HepG2 (cell line): ENCODE measurements around the gene IPO13. TPM values are rescaled to one million over a fixed set of nuclear protein-coding genes. Genes with fewer than 3 reads are reported as not detected.
A peak's percentile ranks its signal among the peaks of the same experiment; 100 is the strongest.

Experiments
- CCAR2 ChIP-seq: fragments of 200-400 bp; formaldehyde crosslinking; optimal IDR thresholded peaks from 2 replicates; pipeline ENCODE3; 2018; ENCODE audit warnings: low read depth, mild to moderate bottlenecking, low read length, moderate library complexity
- FOXO4 ChIP-seq: sonication (generic); formaldehyde crosslinking; conservative IDR thresholded peaks from 2 replicates; pipeline ENCODE4 v1.8.1; 2023; ENCODE audit warnings: missing genetic modification reagents
- GATA4 ChIP-seq: sonication (generic); IDR thresholded peaks from 2 replicates; pipeline ENCODE4 v1.6.1; 2016; ENCODE audit warnings: antibody characterized with exemption, low read depth, borderline replicate concordance
- HNF1A ChIP-seq, 2 experiments: sonication (generic) in 1 of 2; formaldehyde crosslinking in 1 of 2; IDR thresholded peaks; 2 replicates each; pipeline versions ENCODE4 v1.4.0 to v1.6.1; 2016 to 2020; ENCODE audit warnings: borderline replicate concordance in 1 of 2, low read depth in 1 of 2, mild to moderate bottlenecking in 1 of 2, missing genetic modification reagents in 1 of 2
- KDM4B ChIP-seq: sonication (generic); formaldehyde crosslinking; IDR thresholded peaks from 2 replicates; pipeline ENCODE4 v1.4.0; 2020; ENCODE audit warnings: missing genetic modification reagents
- MAFF ChIP-seq: IDR thresholded peaks from 2 replicates; pipeline ENCODE4 v1.6.1; 2011; ENCODE audit warnings: low read depth, low read length, improper control_type of control experiment
- MIER2 ChIP-seq: IDR thresholded peaks from 2 replicates; pipeline ENCODE4 v1.6.1; 2016; ENCODE audit warnings: missing biosample characterization, missing genetic modification reagents
- MNT ChIP-seq: fragments of 450-650 bp; IDR thresholded peaks from 2 replicates; pipeline ENCODE4 v1.6.1; 2016
- PATZ1 ChIP-seq: sonication (generic); formaldehyde crosslinking; IDR thresholded peaks from 2 replicates; pipeline ENCODE4 v1.4.0; 2020; ENCODE audit warnings: missing genetic modification reagents
- POLR2G ChIP-seq: fragments of 200-400 bp; formaldehyde crosslinking; IDR thresholded peaks from 2 replicates; pipeline ENCODE4 v1.6.1; 2018; ENCODE audit warnings: mild to moderate bottlenecking, low read depth, low read length, moderate library complexity
- RBAK ChIP-seq: sonication (generic); formaldehyde crosslinking; IDR thresholded peaks from 2 replicates; pipeline ENCODE4 v1.5.1; 2020; ENCODE audit warnings: mild to moderate bottlenecking, missing genetic modification reagents
- SP4 ChIP-seq: sonication (generic); formaldehyde crosslinking; IDR thresholded peaks from 2 replicates; pipeline ENCODE4 v1.8.1; 2023; ENCODE audit warnings: mild to moderate bottlenecking, missing genetic modification reagents
- THAP11 ChIP-seq: IDR thresholded peaks from 2 replicates; pipeline ENCODE4 v1.6.1; 2016; ENCODE audit warnings: missing biosample characterization, missing genetic modification reagents
- ZBTB39 ChIP-seq: sonication (generic); formaldehyde crosslinking; IDR thresholded peaks from 2 replicates; pipeline ENCODE4 v1.5.0; 2020; ENCODE audit warnings: missing genetic modification reagents
- ZNF251 ChIP-seq: sonication (generic); formaldehyde crosslinking; IDR thresholded peaks from 2 replicates; pipeline ENCODE4 v1.9.0; 2021; ENCODE audit warnings: mild to moderate bottlenecking, missing genetic modification reagents
- ZNF484 ChIP-seq: sonication (generic); formaldehyde crosslinking; IDR thresholded peaks from 2 replicates; pipeline ENCODE4 v1.5.1; 2020; ENCODE audit warnings: mild to moderate bottlenecking, low read depth, missing genetic modification reagents, borderline replicate concordance
- ZNF816 ChIP-seq: sonication (generic); formaldehyde crosslinking; IDR thresholded peaks from 2 replicates; pipeline ENCODE4 v1.8.0; 2022; ENCODE audit warnings: missing genetic modification reagents, mild to moderate bottlenecking, borderline replicate concordance
- polyA plus RNA-seq, 8 experiments: library from polyadenylated mRNA; depleted of rRNA in 3 of 8; stranded (reverse) in 7 of 8; unstranded in 1 of 8; fragments of >200 nt; fragmentation: Illumina TruSeq in 4 of 8; extraction: Trizol in 4 of 8; gene quantifications; 2 replicates each; pipeline versions ENCODE4 v1.2.1 to v1.2.3, GENCODE V29; 2011 to 2016; ENCODE audit warnings: low read depth in 4 of 8, missing spikeins in 1 of 8, mixed read lengths in 1 of 8; ENCODE audit not compliant: insufficient read depth in 1 of 8
- total RNA-seq, 5 experiments: library from RNA; depleted of rRNA; stranded (reverse); fragments of >200 nt; fragmentation: Illumina TruSeq; extraction: Trizol; gene quantifications; 2 replicates each; pipeline ENCODE4 v1.2.3, GENCODE V29; 2016; ENCODE audit warnings: low read depth in 1 of 5

IPO13 gene
- total and polyA plus RNA-seq, 2 of the 13 experiments (the other 11 are each of a cell fraction or from before 2014, with no cell fraction given), result 12.9 to 15.6 TPM

- TF ChIP-seq PATZ1 (CRISPR knock-in tag) (peak; percentile 69; the same call in 1 of the 2 replicates), GATA4 (peak; percentile 64; the same call in 1 of the 2 replicates), ZNF251 (CRISPR knock-in tag) (no peak), MNT (peak; percentile 90), HNF1A (IDR thresholded peaks at IDR 0.05; ENCODE audit: low read depth) (no peak), HNF1A (CRISPR knock-in tag; IDR thresholded peaks at IDR 0.05; ENCODE audit: borderline replicate concordance) (peak; percentile 85; the same call in 1 of the 2 replicates), MIER2 (CRISPR knock-in tag) (peak; percentile 93), SP4 (CRISPR knock-in tag) (peak; percentile 89), POLR2G (peak; percentile 82), ZBTB39 (CRISPR knock-in tag) (no peak), RBAK (no peak), FOXO4 (CRISPR knock-in tag) (no peak), CCAR2 (no peak), MAFF (no peak), ZNF484 (CRISPR knock-in tag) (no peak), THAP11 (CRISPR knock-in tag) (peak; percentile 100), ZNF816 (CRISPR knock-in tag) (peak; percentile 70; the same call in 1 of the 2 replicates), KDM4B (0 out of 2 replicates have a peak, but pooled peaks have one; percentile 31)
Observed at GRCh38 chr1:43946236-43947060, at the start of gene IPO13 (continued).
